HG02642 (cell line): ENCODE data around the gene OR9Q2.
"Not testable (repeated sequence)": the region's sequence is repeated elsewhere in the genome, so short reads cannot be mapped to it uniquely, and the experiment has no call there.

Experiments
- ATAC-seq: cut with Tn5 transposase; IDR thresholded peaks from one replicate; pipeline ENCODE4 v1.9.1; 2021; ENCODE audit warnings: mild to moderate bottlenecking; ENCODE audit not compliant: unreplicated experiment, poor library complexity

The OR9Q2 gene, protein sequence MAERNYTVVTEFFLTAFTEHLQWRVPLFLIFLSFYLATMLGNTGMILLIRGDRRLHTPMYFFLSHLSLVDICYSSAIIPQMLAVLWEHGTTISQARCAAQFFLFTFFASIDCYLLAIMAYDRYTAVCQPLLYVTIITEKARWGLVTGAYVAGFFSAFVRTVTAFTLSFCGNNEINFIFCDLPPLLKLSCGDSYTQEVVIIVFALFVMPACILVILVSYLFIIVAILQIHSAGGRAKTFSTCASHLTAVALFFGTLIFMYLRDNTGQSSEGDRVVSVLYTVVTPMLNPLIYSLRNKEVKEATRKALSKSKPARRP

DNA sequence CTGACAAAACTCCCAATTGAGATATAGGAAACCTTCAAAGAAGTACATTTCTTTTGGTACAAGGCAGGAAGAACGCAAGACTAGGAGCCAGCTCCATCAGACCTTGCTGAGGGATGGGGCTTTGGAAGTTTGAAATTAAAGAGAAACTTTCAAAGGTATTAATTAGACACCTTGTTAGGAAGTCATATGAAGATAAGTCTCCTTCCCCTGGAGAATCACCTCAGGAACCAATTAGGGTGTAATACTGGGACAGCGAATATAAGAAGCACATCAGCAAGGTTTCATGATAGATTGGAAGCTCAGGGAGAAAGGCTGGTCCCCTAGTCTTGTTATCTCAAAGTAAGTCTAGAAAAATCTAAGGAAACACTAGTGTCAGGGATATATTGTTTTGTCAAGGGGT is at the start of gene OR9Q2:
OR9Q2 (plus strand) TSS at position 301 of the 400 bp plus-strand sequence. CDS start 1,421 bp downstream, outside the sequence.
- no peak for ATAC-seq

DNA sequence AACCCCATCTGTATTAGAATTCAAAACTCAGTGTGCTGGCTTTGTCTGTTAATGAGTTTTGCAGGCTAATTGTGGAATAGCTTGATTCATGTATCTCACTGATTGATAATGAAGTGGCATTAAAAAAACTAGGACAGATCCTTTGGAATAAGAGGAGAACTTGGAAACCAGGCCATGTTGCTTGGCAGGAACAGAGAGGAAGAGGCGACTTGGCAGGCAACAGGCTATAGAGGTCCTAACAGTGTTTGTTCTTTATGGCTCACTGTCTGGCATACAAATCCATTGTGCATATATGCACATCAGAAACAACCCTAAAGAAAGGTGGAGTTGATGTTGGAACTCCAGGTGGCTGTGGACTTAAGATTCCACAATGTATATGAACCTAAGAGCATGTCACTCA is 46.1 kb upstream of the OR9Q2 start:
- ATAC-seq = no peak

DNA sequence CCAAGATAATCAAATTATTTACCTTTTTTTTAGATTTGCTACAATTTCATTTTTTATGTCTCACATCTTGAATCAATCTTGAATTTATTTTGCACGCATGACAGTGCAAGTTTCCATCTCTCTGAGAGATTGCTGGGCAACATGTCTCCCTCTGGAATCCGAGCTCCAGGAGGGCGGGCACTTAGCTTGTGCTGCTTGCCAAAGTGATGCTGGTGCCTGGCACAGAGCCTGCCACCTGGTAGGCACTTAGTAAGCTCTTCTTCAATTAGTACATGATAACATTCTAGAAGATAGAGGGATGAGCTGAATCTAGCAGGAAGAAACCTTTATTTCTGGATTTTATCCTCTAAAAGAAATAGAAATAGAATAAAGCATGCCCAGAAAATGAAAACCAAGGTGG is 36.1 kb upstream of the OR9Q2 start:
- ATAC-seq = no peak

DNA sequence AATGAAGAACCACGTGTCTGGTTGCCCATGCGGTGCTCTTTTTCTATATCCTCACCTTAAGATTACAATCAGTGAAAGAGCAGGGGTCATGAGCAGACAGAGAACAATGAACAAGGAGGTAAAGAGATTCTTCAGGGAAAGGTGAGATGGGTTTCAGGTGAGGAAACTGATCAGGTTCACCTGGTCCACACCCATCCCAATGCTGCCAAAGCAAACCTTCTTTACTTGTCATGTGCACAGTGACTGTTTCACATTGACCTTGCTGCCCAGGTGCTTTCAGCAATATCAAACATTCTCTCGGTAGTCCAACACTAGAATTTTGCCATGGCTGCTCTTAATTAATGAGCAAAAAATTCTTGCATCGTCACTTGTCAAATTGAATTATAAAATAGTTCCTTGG is 24.5 kb upstream of the OR9Q2 start:
- ATAC-seq = no peak

DNA sequence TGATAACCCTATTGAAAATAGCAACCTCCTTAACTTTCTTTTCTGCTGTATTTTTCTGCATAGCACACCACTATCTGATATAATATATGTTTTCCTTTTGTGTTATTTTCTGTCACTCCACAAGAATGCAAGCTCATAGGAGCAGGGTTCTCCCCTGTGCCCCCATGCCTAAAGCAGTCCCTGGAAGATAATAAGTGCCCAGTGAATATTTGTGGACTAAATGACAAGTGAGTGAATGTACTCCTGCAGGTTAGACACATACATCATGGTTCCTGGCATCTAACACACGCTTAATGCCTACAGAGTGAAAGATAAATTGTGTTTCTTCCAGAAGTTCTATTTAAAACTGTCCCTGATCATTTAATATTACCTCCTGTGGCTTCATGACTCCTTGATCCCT is 23.9 kb upstream of the OR9Q2 start:
- ATAC-seq = no peak

DNA sequence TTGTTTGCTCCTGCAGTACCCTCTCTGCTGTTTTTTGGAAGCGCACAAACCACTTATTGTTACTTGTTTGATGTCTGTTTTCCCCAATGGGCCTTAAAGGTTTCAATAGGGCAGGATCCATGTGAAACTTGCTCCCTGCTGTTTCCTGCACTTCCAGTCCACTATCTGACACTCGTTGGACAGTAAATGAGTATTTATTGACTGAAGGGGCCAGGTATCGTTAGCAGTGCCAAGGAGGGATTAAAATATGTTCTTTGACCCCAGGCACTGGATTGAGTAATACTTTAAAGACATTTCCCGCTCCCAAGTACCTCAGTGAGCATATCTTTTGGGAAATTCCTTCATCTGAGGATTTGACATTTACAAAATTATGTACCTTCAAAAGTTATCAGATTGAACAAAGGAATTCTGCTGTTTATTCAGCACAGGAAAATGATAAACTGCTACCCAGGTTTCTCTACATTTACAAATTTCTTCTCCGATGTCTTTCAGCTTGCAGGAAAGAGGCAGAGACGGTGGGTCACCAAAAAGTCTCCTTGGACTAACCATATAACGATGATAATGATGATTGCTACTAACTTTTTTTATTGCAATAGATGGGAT is 23.3 kb upstream of the OR9Q2 start:
- no peak for ATAC-seq

DNA sequence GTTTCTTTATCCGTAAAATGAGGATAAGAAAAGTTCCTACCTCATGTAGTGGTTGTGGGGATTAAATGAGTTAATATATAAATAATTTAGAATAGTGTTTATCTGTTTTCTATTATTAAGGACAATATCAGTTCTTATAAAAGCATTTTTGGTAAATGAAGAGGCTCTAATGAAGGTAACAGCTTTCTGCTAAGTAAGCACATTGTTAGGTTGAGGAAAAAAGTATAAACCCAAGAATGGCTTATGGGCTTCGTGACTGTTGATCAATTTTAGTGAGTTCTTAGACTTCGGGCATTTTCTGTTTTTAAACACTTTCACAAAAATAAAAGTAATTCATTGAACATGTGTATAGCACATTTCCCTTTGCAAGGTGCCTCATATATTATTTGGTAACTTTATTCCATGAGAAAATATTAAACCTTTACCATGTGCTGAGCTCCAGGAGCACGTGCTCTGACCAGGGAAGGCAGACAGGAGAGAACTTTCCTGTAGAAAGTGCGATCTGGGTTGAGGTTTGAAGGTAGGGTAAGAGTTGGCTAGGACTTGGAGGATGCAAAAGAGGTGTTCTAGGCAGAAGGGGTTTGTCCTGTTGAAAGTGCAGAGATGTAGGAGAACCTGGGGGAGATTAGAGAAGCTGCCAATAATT is 11.3 kb upstream of the OR9Q2 start:
- ATAC-seq = no peak

DNA sequence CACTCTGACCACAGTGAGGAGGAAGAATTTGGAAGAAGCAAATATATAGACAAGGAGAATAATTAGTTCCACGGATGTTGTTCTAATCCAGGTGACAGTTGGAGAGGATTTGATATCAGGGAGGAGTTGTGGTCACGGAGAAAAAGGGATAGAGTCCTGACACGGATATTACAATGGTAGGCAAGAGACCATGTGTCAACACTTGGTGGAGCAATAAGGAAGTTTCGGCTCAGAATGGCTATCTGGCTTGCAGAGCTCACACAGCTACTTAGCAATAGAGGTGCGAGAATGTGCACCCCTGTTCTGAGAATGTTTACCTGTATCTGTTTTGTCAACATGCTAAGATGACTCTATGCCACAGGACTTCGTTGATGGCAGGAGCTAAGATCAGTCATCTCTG is 10.4 kb upstream of the OR9Q2 start:
- no peak for ATAC-seq

DNA sequence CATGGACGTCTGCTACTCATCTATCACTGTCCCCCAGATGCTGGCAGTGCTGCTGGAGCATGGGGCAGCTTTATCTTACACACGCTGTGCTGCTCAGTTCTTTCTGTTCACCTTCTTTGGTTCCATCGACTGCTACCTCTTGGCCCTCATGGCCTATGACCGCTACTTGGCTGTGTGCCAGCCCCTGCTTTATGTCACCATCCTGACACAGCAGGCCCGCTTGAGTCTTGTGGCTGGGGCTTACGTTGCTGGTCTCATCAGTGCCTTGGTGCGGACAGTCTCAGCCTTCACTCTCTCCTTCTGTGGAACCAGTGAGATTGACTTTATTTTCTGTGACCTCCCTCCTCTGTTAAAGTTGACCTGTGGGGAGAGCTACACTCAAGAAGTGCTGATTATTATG is 9.2 kb upstream of the OR9Q2 start:
- no peak for ATAC-seq

DNA sequence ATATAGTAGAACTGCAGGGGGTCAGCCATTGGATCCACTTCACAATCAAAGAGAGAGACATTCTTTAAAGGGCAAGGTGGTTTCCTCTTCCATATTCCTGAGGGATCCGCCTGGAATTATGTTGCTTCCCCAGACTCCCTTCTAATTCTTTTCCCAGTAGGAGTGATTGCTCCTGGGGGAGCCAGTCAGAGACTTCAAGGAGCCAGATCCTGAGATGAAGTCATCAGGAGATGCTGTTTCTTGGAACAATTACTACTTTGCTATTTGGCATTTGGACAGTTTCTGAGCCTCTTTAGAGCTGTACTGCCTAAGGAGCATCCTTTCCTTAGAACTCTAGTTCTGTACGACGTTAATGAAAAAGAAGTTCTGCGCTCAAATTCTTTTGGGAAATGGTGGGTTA is 1.9 kb upstream of the OR9Q2 start:
- no peak for ATAC-seq

DNA sequence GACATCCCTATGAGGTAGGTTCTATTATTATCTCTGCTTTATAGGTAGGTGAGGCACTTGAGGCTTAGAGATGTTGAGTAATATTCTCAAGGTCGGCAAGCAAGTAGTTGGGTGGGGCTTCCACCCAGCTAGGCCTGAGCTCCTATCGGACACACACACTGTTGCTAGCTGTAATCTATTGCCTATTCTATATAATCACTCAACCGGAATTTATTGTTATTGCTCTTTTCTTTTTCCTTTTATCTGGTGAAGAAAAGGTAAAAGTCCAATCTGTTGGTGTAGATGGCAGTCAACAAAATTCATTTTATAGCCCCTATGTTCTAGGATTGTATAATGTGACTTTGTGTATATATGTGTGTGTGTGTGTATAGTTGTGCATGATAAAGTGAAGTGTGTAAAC is 3.4 kb downstream of the OR9Q2 start:
- ATAC-seq = no peak

DNA sequence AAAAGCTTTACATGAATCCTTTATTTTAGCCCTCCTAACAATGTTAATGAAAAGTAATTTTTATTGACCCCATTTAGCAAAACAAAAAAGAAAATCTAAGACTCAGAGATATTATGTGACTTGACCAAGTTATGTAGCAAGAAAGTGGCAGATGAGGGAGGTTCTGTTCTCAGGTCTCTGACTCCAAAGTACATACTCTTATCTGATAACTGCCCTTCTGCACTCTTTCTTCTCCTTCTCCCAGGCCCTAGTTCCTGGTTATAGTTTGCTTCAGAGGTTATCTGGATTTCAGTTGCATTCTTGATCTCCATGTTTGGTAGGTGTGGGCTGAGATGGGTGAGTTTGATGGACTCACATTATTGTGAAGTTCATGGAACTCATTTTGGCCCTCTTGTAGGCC is 4.5 kb downstream of the OR9Q2 start:
- ATAC-seq = no peak

DNA sequence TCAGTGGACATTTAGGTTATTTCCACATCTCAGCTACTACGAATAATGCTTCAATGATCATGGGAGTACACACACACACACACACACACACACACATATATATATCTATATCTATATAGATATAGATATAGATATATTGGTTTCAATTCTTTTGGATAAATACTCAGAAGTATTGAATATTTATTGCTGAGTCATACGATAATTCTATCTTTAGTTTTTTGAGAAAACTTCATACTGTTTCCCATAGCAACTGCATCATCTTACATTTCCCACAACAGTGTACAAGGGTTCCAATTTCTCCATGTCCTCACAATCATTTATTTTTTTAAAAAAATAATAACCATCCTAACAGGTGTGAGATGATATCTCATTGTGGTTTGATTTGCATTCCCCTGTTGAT is 7.1 kb downstream of the OR9Q2 start:
- no peak for ATAC-seq

DNA sequence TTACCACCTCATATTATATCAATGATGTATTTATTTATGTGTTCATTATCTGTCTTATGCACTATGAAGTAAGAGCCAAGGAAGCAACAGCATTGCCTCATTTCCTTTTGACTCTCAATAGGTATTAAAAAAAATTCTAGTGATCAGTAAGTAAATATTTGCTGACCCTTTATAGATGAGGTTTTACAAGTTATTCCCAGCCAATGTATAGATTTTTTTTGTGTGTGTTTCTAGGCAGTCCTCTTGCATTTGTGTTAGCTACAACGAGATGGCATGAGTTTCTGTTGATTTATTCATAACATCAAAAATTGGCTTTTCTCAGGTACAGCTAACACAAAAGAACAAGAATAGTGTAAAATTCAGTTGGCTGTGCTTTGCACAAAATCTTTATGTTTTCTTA is 10.4 kb downstream of the OR9Q2 start:
- no peak for ATAC-seq

DNA sequence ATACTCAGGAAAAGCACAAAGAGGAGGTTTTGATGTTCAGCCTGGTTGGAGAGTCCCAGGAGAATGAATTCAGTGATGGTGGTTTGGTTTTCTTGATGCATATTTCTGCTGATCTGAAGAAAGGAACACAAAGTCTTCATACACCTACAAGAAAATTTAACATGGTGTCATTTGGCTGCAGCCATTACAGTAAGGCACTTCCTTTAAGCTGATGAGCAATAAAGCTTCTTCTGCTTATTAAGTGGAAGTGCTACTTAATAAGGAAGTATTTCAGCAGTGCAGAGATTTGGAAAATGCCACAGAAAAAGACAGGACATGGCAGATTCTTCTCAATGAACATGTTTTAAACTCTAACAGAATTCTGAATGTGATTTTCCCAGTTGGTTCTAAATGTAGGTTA is 15.2 kb downstream of the OR9Q2 start, which contains the start of gene OR1S2:
OR1S2 (minus strand) TSS at position 101 of the 400 bp plus-strand sequence; CDS start at position 101, 0 bp downstream.
- ATAC-seq = no peak

DNA sequence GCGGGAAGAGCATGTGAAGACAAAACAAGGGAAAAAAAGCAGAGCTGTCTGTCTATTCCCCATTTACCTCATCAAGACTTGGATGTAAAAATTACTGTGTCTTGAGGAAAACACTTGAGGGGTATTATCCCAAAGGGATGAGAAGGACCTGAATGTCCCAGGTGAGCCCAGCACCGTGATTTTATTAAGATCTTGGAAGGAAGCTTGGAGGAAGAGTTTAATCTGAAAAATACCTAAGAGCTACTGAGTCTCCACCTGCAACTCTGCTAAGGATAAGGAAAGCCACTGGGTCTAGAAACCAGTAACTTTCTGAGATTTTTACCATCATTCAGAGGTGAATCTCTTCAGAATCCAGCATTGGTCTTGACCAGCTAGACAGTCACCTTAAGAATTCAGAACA is 23.6 kb downstream of the OR9Q2 start, which contains the start of gene OR1S1:
OR1S1 (plus strand) TSS at position 301 of the 400 bp plus-strand sequence.
- ATAC-seq = not testable (repeated sequence)

DNA sequence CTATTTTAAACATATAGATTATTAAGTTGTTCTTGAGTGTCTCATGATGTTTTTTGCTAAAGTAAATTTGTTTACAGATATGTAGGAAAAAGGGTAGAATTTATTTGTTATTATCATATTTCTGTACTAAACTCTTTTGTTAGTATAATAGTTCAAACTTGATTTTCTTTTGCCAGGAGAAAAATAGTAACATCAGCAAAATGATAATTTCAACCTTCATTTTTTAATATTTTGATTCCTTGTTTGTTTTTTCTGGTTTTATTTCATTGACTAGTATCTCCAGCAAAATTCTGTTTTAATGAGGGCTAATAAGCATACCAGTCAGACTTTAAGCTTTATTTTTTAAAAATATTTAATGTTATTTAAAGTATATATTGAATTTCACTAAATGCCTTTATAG is 27.6 kb downstream of the OR9Q2 start:
- no peak for ATAC-seq

DNA sequence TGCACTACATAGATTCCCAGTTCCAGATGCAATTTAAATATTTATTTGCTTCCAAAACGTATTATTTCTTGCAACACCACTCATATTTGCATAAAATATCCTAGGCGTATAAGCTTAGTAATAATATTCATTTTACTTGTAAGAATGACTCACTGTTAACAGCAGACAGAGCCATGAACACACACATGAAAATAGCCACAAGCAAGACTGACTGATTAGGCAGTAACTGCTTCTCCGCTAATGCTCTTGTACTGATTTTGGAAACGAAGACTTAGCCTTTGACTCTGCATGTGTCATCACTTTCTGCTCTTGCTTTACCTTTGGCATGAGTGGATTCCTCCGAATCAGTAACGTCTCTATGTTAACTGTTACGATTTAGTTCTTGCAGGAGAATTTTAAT is 33.9 kb downstream of the OR9Q2 start:
- ATAC-seq = no peak

DNA sequence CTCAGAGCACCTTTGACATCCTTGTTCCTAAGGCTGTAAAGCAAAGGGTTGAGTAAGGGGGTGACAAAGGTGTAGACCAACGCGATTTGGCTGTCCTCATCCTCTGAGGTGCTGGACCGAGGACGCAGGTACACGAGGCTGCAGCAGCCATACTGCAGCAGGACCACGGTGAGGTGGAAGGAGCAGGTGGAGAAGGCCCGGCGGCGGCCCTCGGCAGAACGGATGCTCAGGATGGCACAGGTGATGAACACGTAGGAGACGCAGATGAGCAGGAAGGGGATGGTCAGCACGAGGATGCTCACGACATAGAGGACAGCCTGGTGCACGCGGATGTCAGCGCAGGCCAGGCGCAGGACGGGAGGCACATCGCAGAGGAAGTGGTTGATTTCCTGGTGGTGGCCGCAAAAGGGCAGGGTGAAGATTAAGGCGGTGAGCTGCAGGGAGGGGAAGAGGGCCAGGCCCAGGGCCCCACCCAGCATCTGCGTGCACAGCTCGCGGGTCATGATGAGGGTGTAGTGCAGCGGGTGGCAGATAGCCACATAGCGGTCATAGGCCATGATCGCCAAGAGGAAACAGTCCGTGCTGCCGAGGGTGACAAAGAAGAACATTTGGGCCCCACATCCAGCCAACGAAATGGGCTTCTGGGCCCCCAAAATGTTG is 39.2 kb downstream of the OR9Q2 start:
- ATAC-seq = no peak
